CD8-positive, alpha-beta memory T cell (primary cell): Measurements from ENCODE around the gene RANBP2. TPM values are rescaled to one million over a fixed set of nuclear protein-coding genes. Genes with fewer than 3 reads are reported as not detected.

Experiments used
- CTCF ChIA-PET: fragments of 350-600 bp; sonication (Branson Sonifier 250); formaldehyde crosslinking; loops from one replicate; lab custom pipeline; 2021; ENCODE audit warnings: antibody characterized with exemption; lab: Charles Lee
- POLR2A ChIA-PET: fragments of 350-600 bp; sonication (Branson Sonifier 250); formaldehyde crosslinking; loops from one replicate; lab custom pipeline; 2021; ENCODE audit warnings: antibody characterized with exemption; lab: Charles Lee
- DNase-seq, 5 donors: peaks; one replicate each; pipeline versions ENCODE4 v3.0.0 to v3.0.0-alpha.2; 2020 to 2022; ENCODE audit warnings: mixed read lengths in 1 of 5
- H3K27ac ChIP-seq: one replicate; pipeline ENCODE4 v1.7.0; 2013; ENCODE audit warnings: low read depth, mild to moderate bottlenecking, low read length, moderate library complexity
- H3K27me3 ChIP-seq: 2 replicates; pipeline ENCODE4 v1.7.0; 2013; ENCODE audit warnings: low read length, mild to moderate bottlenecking; ENCODE audit not compliant: insufficient read depth, poor library complexity, severe bottlenecking
- H3K36me3 ChIP-seq: 2 replicates; pipeline ENCODE4 v1.7.0; 2013; ENCODE audit warnings: mild to moderate bottlenecking, low read length, moderate library complexity; ENCODE audit not compliant: insufficient read depth
- H3K4me1 ChIP-seq: 2 replicates; pipeline ENCODE4 v1.7.0; 2013; ENCODE audit warnings: mild to moderate bottlenecking, low read length, moderate library complexity; ENCODE audit not compliant: insufficient read depth
- H3K4me3 ChIP-seq: 2 replicates; pipeline ENCODE4 v1.7.0; 2013; ENCODE audit warnings: mild to moderate bottlenecking, low read length
- H3K9me3 ChIP-seq: 2 replicates; pipeline ENCODE4 v1.7.0; 2013; ENCODE audit warnings: mild to moderate bottlenecking, low read length
- H3K27ac Mint-ChIP-seq, 8 donors: one replicate each; pipeline ENCODE4 v1.8.0; 2020 to 2021; ENCODE audit warnings: mixed read lengths in 8 of 8, mild to moderate bottlenecking in 6 of 8, inconsistent platforms in 3 of 8, moderate library complexity in 3 of 8
- H3K27me3 Mint-ChIP-seq, 2 donors: one replicate each; pipeline ENCODE4 v1.8.0; 2020 to 2021; ENCODE audit warnings: mixed read lengths in 2 of 2, mild to moderate bottlenecking in 1 of 2, moderate library complexity in 1 of 2
- H3K36me3 Mint-ChIP-seq, 3 donors: one replicate each; pipeline ENCODE4 v1.8.0; 2020 to 2021; ENCODE audit warnings: mixed read lengths in 3 of 3, inconsistent platforms in 1 of 3, mild to moderate bottlenecking in 1 of 3
- H3K4me1 Mint-ChIP-seq, 3 donors: one replicate each; pipeline ENCODE4 v1.8.0; 2020 to 2021; ENCODE audit warnings: mixed read lengths in 3 of 3, inconsistent platforms in 1 of 3, mild to moderate bottlenecking in 1 of 3
- H3K4me3 Mint-ChIP-seq, 7 donors: one replicate each; pipeline ENCODE4 v1.8.0; 2020 to 2021; ENCODE audit warnings: mixed read lengths in 7 of 7, mild to moderate bottlenecking in 6 of 7, moderate library complexity in 4 of 7, inconsistent platforms in 2 of 7
- H3K9me3 Mint-ChIP-seq, 5 donors: one replicate each; pipeline ENCODE4 v1.8.0; 2020 to 2022; ENCODE audit warnings: mixed read lengths in 5 of 5, mild to moderate bottlenecking in 3 of 5, moderate library complexity in 2 of 5, inconsistent platforms in 1 of 5
- polyA plus RNA-seq: library from polyadenylated mRNA; unstranded; fragments of 300-500 nt; fragmentation: Illumina TruSeq; gene quantifications from one replicate; pipeline ENCODE4 v1.2.3, GENCODE V29; 2021
- total RNA-seq, 2 experiments: library from RNA; stranded (reverse); gene quantifications; one replicate each; pipeline ENCODE4 v1.2.3, GENCODE V29; 2021

RANBP2 gene
- total and polyA plus RNA-seq, 3 experiments from 2014 or later: 12.7 to 83.4 (median 76.5) TPM

DNA sequence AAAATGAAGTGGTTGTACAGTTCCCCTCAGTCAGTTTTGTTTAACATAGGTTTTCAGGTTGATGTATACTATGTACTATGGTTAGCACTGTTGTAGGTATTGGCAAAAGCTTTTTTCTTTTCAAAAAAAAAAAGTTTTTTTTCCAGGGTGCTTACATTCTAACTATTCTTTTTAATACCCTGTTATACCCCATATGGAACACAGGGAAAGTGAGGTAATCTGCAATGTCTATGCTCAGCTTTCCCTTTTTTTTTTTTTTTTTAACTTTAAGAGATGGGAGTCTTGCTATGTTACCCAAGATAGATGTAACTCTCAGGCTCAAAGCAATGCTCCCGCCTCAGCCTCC lies 66.7 kb downstream of the RANBP2 start:
- ChIA-PET POLR2A (interaction anchor here (0.6 kb wide), 2 partner anchors 108 to 228 kb away, joined by 3 read pairs; no protein-coding TSS in a partner anchor), CTCF (no interaction called here)
- DNase-seq: no peak
- Histone ChIP-seq H3K4me3 (peak overlapping the region; percentile 89), H3K9me3 (no peaks in the 10 kb centered on the region), H3K36me3 (peaks cover 12% of the 10 kb centered on the region), H3K27ac (peak overlapping the region; percentile 80), H3K4me1 (peaks cover 8% of the 10 kb centered on the region), H3K27me3 (no peaks in the 10 kb centered on the region)
- peaks cover 0 to 2% (median 0%) of the 10 kb centered on the region in 5 donors for H3K9me3 Mint-ChIP-seq
- peaks cover 0 to 44% (median 15%) of the 10 kb centered on the region in 3 donors for H3K36me3 Mint-ChIP-seq
- H3K27ac Mint-ChIP-seq: peak overlapping the region; percentile 30 to 100 (median 98)
- H3K27me3 Mint-ChIP-seq: peaks cover 0 to 3% of the 10 kb centered on the region in 2 donors
- peak overlapping the region; percentile 87 to 100 (median 96) for H3K4me3 Mint-ChIP-seq
- peaks cover 14 to 24% (median 23%) of the 10 kb centered on the region in 3 donors for H3K4me1 Mint-ChIP-seq

- H3K36me3 ChIP-seq: peaks cover 12% of the 10 kb centered on the region
- peak; percentile 85 to 92 (median 89) for DNase-seq
- POLR2A ChIA-PET: interaction anchor here (0.6 kb wide), 2 partner anchors 108 to 227 kb away, joined by 3 read pairs; no protein-coding TSS in a partner anchor
- H3K27me3 Mint-ChIP-seq: peaks cover 0 to 3% of the 10 kb centered on the region in 2 donors
- H3K27ac ChIP-seq: peak within 1 kb of the TSS; percentile 80
- peak within 1 kb of the TSS; percentile 89 for H3K4me3 ChIP-seq
- H3K27me3 ChIP-seq: no peaks in the 10 kb centered on the region
- H3K36me3 Mint-ChIP-seq: peaks cover 0 to 44% (median 15%) of the 10 kb centered on the region in 3 donors
- peak within 1 kb of the TSS; percentile 87 to 100 (median 96) for H3K4me3 Mint-ChIP-seq
- H3K9me3 Mint-ChIP-seq: peaks cover 0 to 2% (median 0%) of the 10 kb centered on the region in 5 donors
- CTCF ChIA-PET: no interaction called here
- H3K4me1 ChIP-seq: peaks cover 8% of the 10 kb centered on the region
- H3K4me1 Mint-ChIP-seq: peaks cover 14 to 24% (median 23%) of the 10 kb centered on the region in 3 donors
- H3K27ac Mint-ChIP-seq: peak within 1 kb of the TSS; percentile 30 to 100 (median 98)
- no peaks in the 10 kb centered on the region for H3K9me3 ChIP-seq
Measured at GRCh38 chr2:108786354-108787215, 67.3 kb downstream of the RANBP2 start, which contains the start of gene CCDC138. CCDC138 (plus strand) TSS chr2:108786771; CDS start chr2:108786823, 52 bp downstream.

- Mint-ChIP-seq H3K36me3 (peaks cover 0 to 44% (median 13%) of the 10 kb centered on the region in 3 donors), H3K27me3 (peaks cover 0 to 3% of the 10 kb centered on the region in 2 donors), H3K9me3 (peaks cover 0 to 2% (median 0%) of the 10 kb centered on the region in 5 donors), H3K4me3 (peak overlapping the region; percentile 78 to 100 (median 95)), H3K27ac (peak overlapping the region in 7 of 8 donors; percentile 30 to 94 (median 86)), H3K4me1 (peaks cover 14 to 24% (median 23%) of the 10 kb centered on the region in 3 donors)
- CTCF ChIA-PET: no interaction called here
- H3K4me3 ChIP-seq: peak overlapping the region; percentile 89
- DNase-seq: no peak
- H3K36me3 ChIP-seq: peaks cover 9% of the 10 kb centered on the region
- POLR2A ChIA-PET: no interaction called here
- H3K27ac ChIP-seq: peak overlapping the region; percentile 80
- H3K4me1 ChIP-seq: peaks cover 8% of the 10 kb centered on the region
- H3K27me3 ChIP-seq: no peaks in the 10 kb centered on the region
- H3K9me3 ChIP-seq: no peaks in the 10 kb centered on the region
Measured at GRCh38 chr2:108787216-108787541, 67.9 kb downstream of the RANBP2 start.

DNA sequence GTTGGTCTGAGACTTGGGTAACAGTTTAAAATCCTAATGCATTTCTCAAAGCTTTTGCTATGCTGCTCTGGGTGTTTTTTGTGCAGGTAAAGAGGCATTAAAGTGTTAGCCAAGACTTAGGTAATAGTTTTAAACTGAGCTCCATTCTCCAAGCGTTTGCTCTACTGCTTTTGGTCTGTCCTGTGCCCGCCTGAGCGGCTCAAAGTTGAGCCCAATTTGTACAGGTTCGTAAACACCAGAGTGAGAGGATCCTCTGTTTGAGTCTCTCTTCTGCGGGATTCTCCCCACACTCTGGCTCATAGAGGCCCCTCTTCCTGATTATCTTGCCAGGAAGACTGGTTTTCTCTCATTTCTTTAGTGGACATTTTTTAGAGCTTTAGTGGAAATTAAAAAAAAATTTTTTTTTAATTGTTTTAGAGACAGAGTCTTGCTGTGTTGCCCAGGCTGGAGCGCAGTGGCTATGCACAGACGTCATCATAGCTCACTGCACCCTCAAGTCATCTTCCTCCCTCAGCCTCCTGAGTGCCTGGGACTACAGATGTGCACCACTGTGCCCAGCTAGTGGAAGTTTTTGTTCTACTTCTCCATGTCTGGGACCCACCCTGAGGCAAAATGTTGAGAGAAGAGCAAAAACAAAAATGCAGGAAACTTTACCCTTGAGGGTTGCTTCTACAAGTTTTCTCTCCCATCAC lies 83.9 kb downstream of the RANBP2 start:
- Histone ChIP-seq H3K4me1 (no peaks in the 10 kb centered on the region), H3K27ac (no peak overlapping the region), H3K36me3 (no peaks in the 10 kb centered on the region), H3K9me3 (no peaks in the 10 kb centered on the region), H3K27me3 (no peaks in the 10 kb centered on the region), H3K4me3 (no peak overlapping the region)
- no peaks in the 10 kb centered on the region for H3K27me3 Mint-ChIP-seq
- ChIA-PET POLR2A (no interaction called here), CTCF (no interaction called here)
- H3K9me3 Mint-ChIP-seq: peaks cover 0 to under 1% (median 0%) of the 10 kb centered on the region in 5 donors
- DNase-seq: no peak
- H3K4me1 Mint-ChIP-seq: peaks cover 0 to 5% (median 0%) of the 10 kb centered on the region in 3 donors
- no peak overlapping the region for H3K27ac Mint-ChIP-seq
- H3K36me3 Mint-ChIP-seq: peaks cover 4 to 53% (median 16%) of the 10 kb centered on the region in 3 donors
- no peak overlapping the region for H3K4me3 Mint-ChIP-seq

GRCh38 chr2:108805032-108805431 lies 85.8 kb downstream of the RANBP2 start:
- no peaks in the 10 kb centered on the region for H3K27me3 Mint-ChIP-seq

DNA sequence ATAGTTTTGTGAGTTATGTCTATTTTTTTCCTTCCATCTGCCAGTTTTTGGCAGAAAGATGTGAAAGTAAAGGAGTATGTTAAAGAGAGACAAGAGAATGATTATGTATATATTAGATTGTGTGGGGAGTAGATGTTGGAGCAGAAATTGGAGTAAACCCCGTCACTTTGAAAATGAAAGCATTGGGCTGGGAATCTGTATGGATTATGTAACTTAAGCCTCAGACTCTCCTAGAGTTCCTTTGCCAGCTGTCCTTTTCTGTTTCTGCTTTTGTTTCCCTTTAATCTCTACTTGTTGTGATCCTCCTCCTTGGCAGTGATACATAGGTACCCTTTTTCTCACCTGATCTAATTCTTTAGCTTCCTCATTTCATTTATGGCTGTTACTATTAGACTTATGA lies 86.5 kb downstream of the RANBP2 start:
- no peak overlapping the region for H3K4me3 ChIP-seq
- no peaks in the 10 kb centered on the region for H3K36me3 ChIP-seq
- no peak overlapping the region for H3K27ac ChIP-seq
- no peaks in the 10 kb centered on the region for H3K9me3 ChIP-seq
- H3K36me3 Mint-ChIP-seq: peaks cover 27 to 58% (median 29%) of the 10 kb centered on the region in 3 donors
- H3K9me3 Mint-ChIP-seq: peaks cover 11 to 24% (median 18%) of the 10 kb centered on the region in 5 donors
- CTCF ChIA-PET: no interaction called here
- no peaks in the 10 kb centered on the region for H3K27me3 Mint-ChIP-seq
- H3K27me3 ChIP-seq: no peaks in the 10 kb centered on the region
- no peaks in the 10 kb centered on the region for H3K4me1 ChIP-seq
- POLR2A ChIA-PET: no interaction called here
- peaks cover 0 to 14% (median 0%) of the 10 kb centered on the region in 3 donors for H3K4me1 Mint-ChIP-seq
- no peak overlapping the region for H3K4me3 Mint-ChIP-seq
- peak overlapping the region in 1 of 8 donors; percentile 65 for H3K27ac Mint-ChIP-seq
- no peak for DNase-seq

More at GRCh38 chr2:108805032-108805431, 85.8 kb downstream of the RANBP2 start:
- H3K27ac ChIP-seq: no peak overlapping the region
- no peaks in the 10 kb centered on the region for H3K36me3 ChIP-seq
- CTCF ChIA-PET: no interaction called here
- H3K9me3 ChIP-seq: no peaks in the 10 kb centered on the region
- H3K4me1 ChIP-seq: no peaks in the 10 kb centered on the region
- POLR2A ChIA-PET: no interaction called here
- no peak for DNase-seq
- H3K4me3 Mint-ChIP-seq: no peak overlapping the region
- H3K4me3 ChIP-seq: no peak overlapping the region
- peaks cover 22 to 56% (median 23%) of the 10 kb centered on the region in 3 donors for H3K36me3 Mint-ChIP-seq
- peaks cover 0 to 14% (median 0%) of the 10 kb centered on the region in 3 donors for H3K4me1 Mint-ChIP-seq
- no peak overlapping the region for H3K27ac Mint-ChIP-seq
- no peaks in the 10 kb centered on the region for H3K27me3 ChIP-seq
- H3K9me3 Mint-ChIP-seq: peaks cover 10 to 18% (median 12%) of the 10 kb centered on the region in 5 donors

DNA sequence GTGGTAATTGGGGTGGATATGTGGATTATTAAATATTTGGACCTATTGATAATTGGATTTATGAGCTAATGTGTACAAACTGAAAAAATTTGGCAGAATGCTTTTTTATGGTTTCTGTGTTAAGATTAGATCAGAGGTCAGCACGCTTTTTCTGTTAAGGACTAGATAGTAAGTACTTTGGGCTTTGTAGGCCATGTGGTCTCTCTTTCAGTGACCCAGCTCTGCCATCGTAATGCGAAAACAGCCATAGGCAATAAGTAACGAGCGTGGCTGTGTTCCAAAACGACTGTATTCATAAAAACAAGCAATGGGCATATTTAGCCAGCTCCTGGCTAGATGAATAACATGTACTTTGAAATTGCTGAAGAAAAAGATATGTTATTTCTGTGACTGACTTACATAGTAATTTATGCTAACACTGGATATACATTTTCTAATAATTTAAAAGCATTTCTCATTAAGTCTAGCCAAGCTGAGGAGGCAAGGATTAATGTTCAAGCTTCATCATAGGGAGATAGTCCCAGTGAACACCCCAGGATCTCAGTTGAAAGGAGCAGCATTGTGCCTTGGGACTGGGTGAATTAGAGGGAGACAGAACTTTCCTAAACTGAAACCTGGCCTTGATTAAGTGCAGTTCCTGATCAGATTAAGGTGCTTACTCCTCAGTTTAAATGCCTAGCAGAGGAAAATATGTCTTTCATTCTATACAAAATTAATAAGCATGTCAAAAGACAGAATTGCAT lies 87.3 kb downstream of the RANBP2 start:
- POLR2A ChIA-PET: no interaction called here
- Mint-ChIP-seq H3K4me1 (peaks cover 0 to 14% (median 0%) of the 10 kb centered on the region in 3 donors), H3K36me3 (peaks cover 27 to 60% (median 29%) of the 10 kb centered on the region in 3 donors), H3K9me3 (peaks cover 11 to 24% (median 19%) of the 10 kb centered on the region in 5 donors), H3K4me3 (no peak overlapping the region), H3K27me3 (no peaks in the 10 kb centered on the region), H3K27ac (peak overlapping the region in 1 of 8 donors; percentile 32)
- Histone ChIP-seq H3K4me3 (no peak overlapping the region), H3K4me1 (no peaks in the 10 kb centered on the region), H3K36me3 (no peaks in the 10 kb centered on the region), H3K9me3 (no peaks in the 10 kb centered on the region), H3K27me3 (no peaks in the 10 kb centered on the region), H3K27ac (no peak overlapping the region)
- DNase-seq: no peak
- CTCF ChIA-PET: no interaction called here
